ENCODE measurements around the gene POU3F2. TPM values are rescaled to one million over a fixed set of nuclear protein-coding genes. Genes with fewer than 3 reads are reported as not detected.

Gene POU3F2
- total RNA-seq, 1 donor from 2014 or later: 12.2 TPM

- Histone ChIP-seq H3K27ac (no peak overlapping the region), H3K4me3 (peak overlapping the region; percentile 56), H4K20me1 (ENCODE audit: low read depth) (peaks cover 31% of the 10 kb centered on the region), H2AFZ (replicated peaks) (peak overlapping the region; percentile 74), H3K36me3 (no peaks in the 10 kb centered on the region), H3K4me1 (peaks cover 56% of the 10 kb centered on the region), H3K27me3 (peaks cover 91% of the 10 kb centered on the region), H3K9ac (no peak overlapping the region), H3K9me3 (ENCODE audit: low read depth) (no peaks in the 10 kb centered on the region), H3K79me2 (ENCODE audit: low read depth) (peaks cover 12% of the 10 kb centered on the region), H3F3A (ENCODE audit: low read depth) (peaks cover 65% of the 10 kb centered on the region), H3K4me2 (peak overlapping the region; percentile 88)
- H3K36me3 Mint-ChIP-seq: peaks cover 6% of the 10 kb centered on the region
- H3K4me3 Mint-ChIP-seq: peak overlapping the region; percentile 92
- TF ChIP-seq EZH2phosphoT487 (IDR thresholded peaks at IDR 0.05) (peak; percentile 73), CTCF (IDR thresholded peaks at IDR 0.05) (no peak), EZH2 (IDR thresholded peaks at IDR 0.05) (peak; percentile 77)
- peaks cover 48% of the 10 kb centered on the region for H3K4me1 Mint-ChIP-seq
- H3K27ac Mint-ChIP-seq: peak overlapping the region; percentile 98
- DNase-seq (ENCODE audit: low spot score): peak; percentile 60
- no peaks in the 10 kb centered on the region for H3K9me3 Mint-ChIP-seq
- peaks cover 4% of the 10 kb centered on the region for H3K27me3 Mint-ChIP-seq (ENCODE audit: insufficient read depth, low read depth)
These were observed 3.1 kb upstream of the POU3F2 start for GRCh38 chr6:98831057-98831958.

GRCh38 chr6:98831959-98832283 lies 2.5 kb upstream of the POU3F2 start:
- H3K4me2 ChIP-seq: peak overlapping the region; percentile 88
- no peak overlapping the region for H3K9ac ChIP-seq
- TF ChIP-seq CTCF (IDR thresholded peaks at IDR 0.05): no peak
- no peak for TF ChIP-seq EZH2 (IDR thresholded peaks at IDR 0.05)
- no peak overlapping the region for H3K27ac ChIP-seq
- H3K4me1 ChIP-seq: peaks cover 61% of the 10 kb centered on the region
- H3K27me3 ChIP-seq: peaks cover 91% of the 10 kb centered on the region
- peak overlapping the region; percentile 77 for H2AFZ ChIP-seq (replicated peaks)
- no peaks in the 10 kb centered on the region for H3K36me3 ChIP-seq
- H3K27me3 Mint-ChIP-seq (ENCODE audit: insufficient read depth, low read depth): peaks cover 4% of the 10 kb centered on the region
- peak overlapping the region; percentile 96 for H3K27ac Mint-ChIP-seq
- peak overlapping the region; percentile 92 for H3K4me3 Mint-ChIP-seq
- H3K36me3 Mint-ChIP-seq: peaks cover 11% of the 10 kb centered on the region
- peaks cover 18% of the 10 kb centered on the region for H3K79me2 ChIP-seq (ENCODE audit: low read depth)
- peak overlapping the region; percentile 56 for H3K4me3 ChIP-seq
- no peak for DNase-seq (ENCODE audit: low spot score)
- peaks cover 42% of the 10 kb centered on the region for H3K4me1 Mint-ChIP-seq
- peaks cover 1% of the 10 kb centered on the region for H3K9me3 Mint-ChIP-seq
- peaks cover 33% of the 10 kb centered on the region for H4K20me1 ChIP-seq (ENCODE audit: low read depth)
- H3K9me3 ChIP-seq (ENCODE audit: low read depth): no peaks in the 10 kb centered on the region
- H3F3A ChIP-seq (ENCODE audit: low read depth): peaks cover 66% of the 10 kb centered on the region

- Histone ChIP-seq H3K27ac (no peak overlapping the region), H2AFZ (replicated peaks) (peak overlapping the region; percentile 77), H3K36me3 (no peaks in the 10 kb centered on the region), H3K4me1 (peaks cover 61% of the 10 kb centered on the region), H4K20me1 (ENCODE audit: low read depth) (peaks cover 38% of the 10 kb centered on the region), H3K9ac (no peak overlapping the region), H3K79me2 (ENCODE audit: low read depth) (peaks cover 23% of the 10 kb centered on the region), H3K4me3 (peak overlapping the region; percentile 56), H3F3A (ENCODE audit: low read depth) (peaks cover 60% of the 10 kb centered on the region), H3K27me3 (peaks cover 91% of the 10 kb centered on the region), H3K4me2 (peak overlapping the region; percentile 88), H3K9me3 (ENCODE audit: low read depth) (no peaks in the 10 kb centered on the region)
- peak; percentile 58 for DNase-seq (ENCODE audit: low spot score)
- Mint-ChIP-seq H3K4me3 (peak overlapping the region; percentile 92), H3K36me3 (peaks cover 15% of the 10 kb centered on the region), H3K27me3 (ENCODE audit: insufficient read depth, low read depth) (peaks cover 2% of the 10 kb centered on the region), H3K27ac (peak overlapping the region; percentile 99), H3K9me3 (peaks cover 2% of the 10 kb centered on the region), H3K4me1 (peaks cover 37% of the 10 kb centered on the region)
- peak; percentile 49 for TF ChIP-seq EZH2phosphoT487 (IDR thresholded peaks at IDR 0.05)
- TF ChIP-seq EZH2 (IDR thresholded peaks at IDR 0.05): peak; percentile 80
- TF ChIP-seq CTCF (IDR thresholded peaks at IDR 0.05): no peak
These were observed 1.9 kb upstream of the POU3F2 start for GRCh38 chr6:98832284-98833056.
